Upper lobe of left lung (tissue), 4 donors: ENCODE results near the gene HNRNPH2.
A peak's percentile ranks its signal among the peaks of the same experiment; 100 is the strongest.

Source experiments
- CTCF ChIP-seq, 6 experiments: fragments of 450-650 bp in 4 of 6; fragments of 200-600 bp in 2 of 6; sonication (generic) in 2 of 6; IDR thresholded peaks; one replicate each; pipeline ENCODE4 v1.5.1; 2016 to 2019; ENCODE audit warnings: antibody characterized with exemption in 6 of 6
- POLR2A ChIP-seq, 4 donors: fragments of 450-650 bp; IDR thresholded peaks; one replicate each; pipeline ENCODE4 v1.5.1; 2016 to 2017; ENCODE audit warnings: antibody characterized with exemption in 4 of 4, mild to moderate bottlenecking in 2 of 4
- POLR2AphosphoS5 ChIP-seq, 2 donors: sonication (generic); formaldehyde crosslinking; IDR thresholded peaks; one replicate each; pipeline ENCODE4 v1.5.1; 2017; ENCODE audit warnings: antibody characterized with exemption in 2 of 2

- TF ChIP-seq POLR2A (IDR thresholded peaks at IDR 0.05) (peak in 3 of 4 donors; percentile 39 to 89 (median 81)), CTCF (IDR thresholded peaks at IDR 0.05) (peak in 4 of 6 experiments; percentile 9 to 49 (median 28)), POLR2AphosphoS5 (IDR thresholded peaks at IDR 0.05) (peak; percentile 86 to 93)
Measured at GRCh38 chrX:101407748-101408531, at the start of gene HNRNPH2, which contains the start of gene GLA.
